ENCODE data around the gene ALB. TPM values are rescaled to one million over a fixed set of nuclear protein-coding genes. Genes with fewer than 3 reads are reported as not detected.

The ALB gene
- total and polyA plus RNA-seq, 2 of the 8 experiments (the other 6 are each of a cell fraction or from before 2014, with no cell fraction given) = 0.12 TPM; not detected in 1

DNA sequence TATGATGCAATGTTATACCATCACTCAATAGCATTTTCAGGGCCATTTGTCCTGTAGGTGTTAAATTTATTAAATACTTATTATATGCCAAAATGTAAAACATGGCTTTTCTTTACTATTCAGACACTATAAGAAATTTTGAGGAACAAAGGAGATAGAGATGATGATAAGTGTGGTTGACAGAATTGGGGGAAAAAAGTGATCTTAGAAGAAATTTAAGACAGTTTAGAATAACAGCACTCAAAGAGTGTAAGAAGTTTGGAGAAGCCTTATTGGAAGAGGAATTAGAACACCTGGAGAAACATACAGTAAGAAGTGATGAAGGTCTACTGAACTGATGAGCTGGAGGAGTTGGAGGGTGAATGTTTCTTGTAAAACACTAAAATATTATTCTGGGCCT lies 19.1 kb downstream of the ALB start:
- H2BK120ac ChIP-seq (replicated peaks; ENCODE audit: low read depth, low read length) = no peak overlapping the region
- FAIRE-seq (no peak), DNase-seq (ENCODE audit: low read depth in 1 of 2, low spot score in 2 of 2) (no peak)
- no peak overlapping the region for H3K9ac ChIP-seq (replicated peaks in 1 of 4; ENCODE audit: extremely low read depth in 1 of 4, low read depth in 3 of 4, low read length in 3 of 4)
- no peak overlapping the region for H4K91ac ChIP-seq (replicated peaks; ENCODE audit: insufficient read length, low read length)
- no peak overlapping the region for H3K56ac ChIP-seq (replicated peaks; ENCODE audit: insufficient read length, low read depth, low read length)
- H3K27ac ChIP-seq (ENCODE audit: low read depth, low read length) = no peak overlapping the region
- H3K79me1 ChIP-seq (ENCODE audit: low read depth, low read length) = no peaks in the 10 kb centered on the region
- no peak overlapping the region for H3K4me3 ChIP-seq (ENCODE audit: extremely low read depth in 1 of 4, insufficient read depth in 2 of 4, low read depth in 3 of 4, low read length in 4 of 4)
- H2BK15ac ChIP-seq (ENCODE audit: low read length) = no peak overlapping the region
- H3K23me2 ChIP-seq (ENCODE audit: low read depth, low read length) = no peaks in the 10 kb centered on the region
- no peak overlapping the region for H3K4ac ChIP-seq (replicated peaks; ENCODE audit: insufficient read length, low read depth, low read length)
- no peaks in the 10 kb centered on the region for H4K20me1 ChIP-seq (replicated peaks in 1 of 2; ENCODE audit: control insufficient read depth in 1 of 2, insufficient read depth in 2 of 2, low read length in 2 of 2)
- no peak overlapping the region for H3K4me2 ChIP-seq (ENCODE audit: insufficient read depth in 1 of 2, low read depth in 2 of 2, low read length in 2 of 2)
- H3K4me1 ChIP-seq (replicated peaks in 1 of 4; ENCODE audit: control insufficient read depth in 3 of 4, insufficient read depth in 4 of 4, low read length in 3 of 4) = no peaks in the 10 kb centered on the region
- H2AK5ac ChIP-seq (ENCODE audit: low read depth, low read length) = no peak overlapping the region
- no peak overlapping the region for H3K23ac ChIP-seq (ENCODE audit: insufficient read length)
- ChIA-PET CTCF (ENCODE audit: partially characterized antibody) (interaction anchor here (3.0 kb wide), 1 partner anchor 10 kb away, joined by 20 read pairs; the partner anchor contains the start of gene AFP), POLR2A (ENCODE audit: partially characterized antibody) (no interaction called here)
- H4K8ac ChIP-seq (ENCODE audit: extremely low read depth, insufficient read depth, low read length) = no peak overlapping the region
- no peaks in the 10 kb centered on the region for H3K9me3 ChIP-seq (ENCODE audit: insufficient read depth in 2 of 2, low read depth in 1 of 2, low read length in 1 of 2)
- no peak overlapping the region for H4K5ac ChIP-seq (ENCODE audit: insufficient read length, low read depth, low read length)
- no peak overlapping the region for H3K18ac ChIP-seq (ENCODE audit: extremely low read depth, low read length)
- no peak overlapping the region for H2AFZ ChIP-seq (ENCODE audit: low read length)
- H2BK5ac ChIP-seq (ENCODE audit: low read depth, low read length) = no peak overlapping the region
- no peak overlapping the region for H3K14ac ChIP-seq (ENCODE audit: insufficient read length)
- H2BK20ac ChIP-seq (ENCODE audit: low read length) = no peak overlapping the region
- no peak overlapping the region for H2BK12ac ChIP-seq (ENCODE audit: low read depth, low read length)
- no peaks in the 10 kb centered on the region for H3K36me3 ChIP-seq (ENCODE audit: control insufficient read depth in 2 of 4, insufficient read depth in 4 of 4, low read length in 3 of 4)
- H3K79me2 ChIP-seq (ENCODE audit: control insufficient read depth in 1 of 2, insufficient read depth in 2 of 2, low read length in 2 of 2) = no peaks in the 10 kb centered on the region
- no peaks in the 10 kb centered on the region for H3K27me3 ChIP-seq (replicated peaks in 1 of 4; ENCODE audit: control insufficient read depth in 3 of 4, extremely low read depth in 1 of 4, insufficient read depth in 3 of 4, low read length in 3 of 4)
- TF ChIP-seq JUN (IDR thresholded peaks at IDR 0.05; ENCODE audit: low read depth, low read length) = no peak
- no peak for TF ChIP-seq SIN3A (conservative IDR thresholded peaks at IDR 0.05 in 1 of 2, IDR thresholded peaks at IDR 0.05 in 1 of 2; ENCODE audit: low read depth in 1 of 2, low read length in 2 of 2)
- TF ChIP-seq HDAC6 (IDR thresholded peaks at IDR 0.05; ENCODE audit: low read depth, low read length) = no peak
- TF ChIP-seq EGR1 (IDR thresholded peaks at IDR 0.05; ENCODE audit: borderline replicate concordance, low read depth, low read length) = no peak
- TF ChIP-seq TAF7 (optimal IDR thresholded peaks at IDR 0.05; ENCODE audit: borderline replicate concordance, low read depth, low read length) = no peak

Data from H1 (cell line).